ENCODE measurements around the gene RPS6KB1.
"Not testable (repeated sequence)": the region's sequence is repeated elsewhere in the genome, so short reads cannot be mapped to it uniquely, and the experiment has no call there.

The RPS6KB1 gene

GRCh38 chr17:59914274-59914854 is 21.4 kb downstream of the RPS6KB1 start:
- Mint-ChIP-seq H3K27me3 (ENCODE audit: low read depth) (no peaks in the 10 kb centered on the region), H3K36me3 (ENCODE audit: low read depth) (peaks cover 48% of the 10 kb centered on the region), H3K4me3 (no peak overlapping the region), H3K4me1 (no peaks in the 10 kb centered on the region), H3K27ac (no peak overlapping the region), H3K9me3 (no peaks in the 10 kb centered on the region)
- peak; percentile 59 to 69 (median 63) for TF ChIP-seq CTCF (IDR thresholded peaks at IDR 0.05; ENCODE audit: unreplicated experiment in 3 of 3)

- H3K4me1 Mint-ChIP-seq = no peaks in the 10 kb centered on the region
- no peaks in the 10 kb centered on the region for H3K9me3 Mint-ChIP-seq
- no peak overlapping the region for H3K27ac Mint-ChIP-seq
- no peaks in the 10 kb centered on the region for H3K27me3 Mint-ChIP-seq (ENCODE audit: low read depth)
- H3K4me3 Mint-ChIP-seq = no peak overlapping the region
- peaks cover 51% of the 10 kb centered on the region for H3K36me3 Mint-ChIP-seq (ENCODE audit: low read depth)
- no peak for TF ChIP-seq CTCF (IDR thresholded peaks at IDR 0.05; ENCODE audit: unreplicated experiment in 3 of 3)
These were observed 23.5 kb downstream of the RPS6KB1 start for GRCh38 chr17:59916446-59916845.

- not testable (repeated sequence) for H3K27me3 Mint-ChIP-seq (ENCODE audit: low read depth); H3K4me3 Mint-ChIP-seq; H3K9me3 Mint-ChIP-seq; H3K27ac Mint-ChIP-seq; H3K4me1 Mint-ChIP-seq
- H3K36me3 Mint-ChIP-seq (ENCODE audit: low read depth) = peaks cover 59% of the 10 kb centered on the region
These were observed 27.7 kb downstream of the RPS6KB1 start for GRCh38 chr17:59920637-59921036.

GRCh38 chr17:59930121-59930520 is 37.2 kb downstream of the RPS6KB1 start:
- H3K27ac Mint-ChIP-seq; H3K27me3 Mint-ChIP-seq (ENCODE audit: low read depth); H3K9me3 Mint-ChIP-seq; H3K4me3 Mint-ChIP-seq; H3K4me1 Mint-ChIP-seq: not testable (repeated sequence)
- peaks cover 74% of the 10 kb centered on the region for H3K36me3 Mint-ChIP-seq (ENCODE audit: low read depth)

- not testable (repeated sequence) for H3K27ac Mint-ChIP-seq
These were observed 37.8 kb downstream of the RPS6KB1 start for GRCh38 chr17:59930768-59931167.

GRCh38 chr17:59933317-59933716 is 40.4 kb downstream of the RPS6KB1 start:
- not testable (repeated sequence) for H3K27me3 Mint-ChIP-seq (ENCODE audit: low read depth); H3K4me3 Mint-ChIP-seq; H3K27ac Mint-ChIP-seq; H3K4me1 Mint-ChIP-seq; H3K9me3 Mint-ChIP-seq
- H3K36me3 Mint-ChIP-seq (ENCODE audit: low read depth) = peaks cover 63% of the 10 kb centered on the region

More at GRCh38 chr17:59930768-59931167, 37.8 kb downstream of the RPS6KB1 start:
- not testable (repeated sequence) for H3K9me3 Mint-ChIP-seq; H3K4me3 Mint-ChIP-seq; H3K27me3 Mint-ChIP-seq (ENCODE audit: low read depth); H3K4me1 Mint-ChIP-seq
- H3K36me3 Mint-ChIP-seq (ENCODE audit: low read depth) = peaks cover 69% of the 10 kb centered on the region

GRCh38 chr17:59940697-59941096 is 47.8 kb downstream of the RPS6KB1 start:
- not testable (repeated sequence) for H3K9me3 Mint-ChIP-seq; H3K4me1 Mint-ChIP-seq; H3K27ac Mint-ChIP-seq; H3K27me3 Mint-ChIP-seq (ENCODE audit: low read depth); H3K4me3 Mint-ChIP-seq
- H3K36me3 Mint-ChIP-seq (ENCODE audit: low read depth) = peaks cover 49% of the 10 kb centered on the region

GRCh38 chr17:59941131-59941530 is 48.2 kb downstream of the RPS6KB1 start:
- Mint-ChIP-seq H3K27ac (no peak overlapping the region), H3K4me1 (no peaks in the 10 kb centered on the region), H3K36me3 (ENCODE audit: low read depth) (peaks cover 50% of the 10 kb centered on the region), H3K4me3 (no peak overlapping the region), H3K9me3 (no peaks in the 10 kb centered on the region), H3K27me3 (ENCODE audit: low read depth) (no peaks in the 10 kb centered on the region)
- no peak for TF ChIP-seq CTCF (IDR thresholded peaks at IDR 0.05; ENCODE audit: unreplicated experiment in 3 of 3)

- H3K27ac Mint-ChIP-seq; H3K27me3 Mint-ChIP-seq (ENCODE audit: low read depth); H3K4me1 Mint-ChIP-seq: not testable (repeated sequence)
These were observed 53.5 kb downstream of the RPS6KB1 start for GRCh38 chr17:59946433-59946832.

GRCh38 chr17:59947310-59947709 is 54.4 kb downstream of the RPS6KB1 start:
- not testable (repeated sequence) for H3K27me3 Mint-ChIP-seq (ENCODE audit: low read depth); H3K9me3 Mint-ChIP-seq; H3K4me3 Mint-ChIP-seq; H3K4me1 Mint-ChIP-seq; H3K27ac Mint-ChIP-seq
- peaks cover 40% of the 10 kb centered on the region for H3K36me3 Mint-ChIP-seq (ENCODE audit: low read depth)

More at GRCh38 chr17:59946433-59946832, 53.5 kb downstream of the RPS6KB1 start:
- H3K9me3 Mint-ChIP-seq, H3K4me3 Mint-ChIP-seq: not testable (repeated sequence)
- H3K36me3 Mint-ChIP-seq (ENCODE audit: low read depth) = peaks cover 39% of the 10 kb centered on the region

Data from nephron (organoid).